GM08714 (cell line): ENCODE data around the gene DCHS2.

ENCODE experiments used
- H3K4me3 ChIP-seq: fragments of 200-500 bp; sonication (Bioruptor generic); 2 replicates; pipeline ENCODE4 v1.5.1; 2014; ENCODE audit warnings: mild to moderate bottlenecking, low read length, inconsistent platforms
- ZNF274 ChIP-seq: IDR thresholded peaks from 2 replicates; pipeline ENCODE4 v1.6.1; 2012; ENCODE audit warnings: mild to moderate bottlenecking, low read depth, low read length

Gene DCHS2

DNA sequence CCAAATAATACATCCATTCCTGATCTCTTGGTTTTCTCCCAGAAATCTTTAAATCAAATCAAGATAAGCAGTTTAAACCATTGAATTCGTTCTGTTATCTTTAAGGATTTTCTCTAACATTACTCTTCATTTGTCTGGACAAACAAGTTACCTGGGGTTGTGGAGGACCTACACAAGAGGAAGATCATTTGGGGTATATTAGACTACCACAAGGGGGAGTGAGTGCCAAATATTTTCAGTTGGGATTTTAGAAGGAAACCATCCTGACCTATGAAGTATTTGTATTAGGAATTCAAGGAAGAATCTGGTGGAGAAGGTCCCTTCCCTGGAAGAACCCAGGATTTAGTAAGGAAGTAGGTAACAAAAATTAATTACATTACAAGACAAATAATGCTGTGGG lies 12.0 kb upstream of the DCHS2 start:
- no peak for TF ChIP-seq ZNF274
- no peak overlapping the region for H3K4me3 ChIP-seq

DNA sequence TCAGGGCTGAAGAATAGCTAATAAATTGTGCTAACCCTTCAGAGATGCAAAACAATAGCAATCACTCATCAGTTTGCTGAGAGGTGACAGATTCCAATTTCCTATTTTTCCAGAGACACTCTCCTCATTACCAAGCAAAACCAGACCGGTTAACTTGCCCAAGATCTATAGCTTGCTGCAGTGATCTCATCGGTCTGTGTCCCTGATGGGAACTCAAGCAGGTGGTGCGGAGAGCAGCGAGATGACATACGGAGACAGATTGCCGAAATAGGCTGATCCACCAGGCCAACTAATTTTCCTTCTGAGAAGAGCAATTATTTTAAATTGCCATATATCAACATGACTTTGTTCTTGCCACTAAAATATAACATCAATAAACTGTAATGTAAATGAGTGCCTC lies 10.5 kb upstream of the DCHS2 start:
- H3K4me3 ChIP-seq = no peak overlapping the region
- TF ChIP-seq ZNF274 = no peak

DNA sequence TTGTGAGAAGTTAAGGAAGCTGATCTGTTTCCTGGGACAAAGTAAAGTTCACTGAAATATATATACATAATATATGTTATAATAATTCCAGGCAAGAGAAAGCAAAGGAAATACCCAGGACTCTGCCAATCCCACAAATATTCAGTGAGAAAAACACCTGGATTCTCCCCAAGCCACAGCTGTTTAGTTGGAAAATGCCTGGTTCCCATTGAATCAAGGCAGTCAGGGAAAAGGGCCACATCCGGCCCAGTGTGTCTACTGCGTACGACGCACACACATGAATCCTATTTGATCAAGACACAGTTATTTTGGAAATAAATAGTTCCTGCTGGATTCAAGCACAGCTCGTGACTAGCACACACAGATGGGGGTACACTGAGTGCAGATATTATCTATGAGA lies 6.3 kb upstream of the DCHS2 start:
- H3K4me3 ChIP-seq = no peak overlapping the region
- no peak for TF ChIP-seq ZNF274

DNA sequence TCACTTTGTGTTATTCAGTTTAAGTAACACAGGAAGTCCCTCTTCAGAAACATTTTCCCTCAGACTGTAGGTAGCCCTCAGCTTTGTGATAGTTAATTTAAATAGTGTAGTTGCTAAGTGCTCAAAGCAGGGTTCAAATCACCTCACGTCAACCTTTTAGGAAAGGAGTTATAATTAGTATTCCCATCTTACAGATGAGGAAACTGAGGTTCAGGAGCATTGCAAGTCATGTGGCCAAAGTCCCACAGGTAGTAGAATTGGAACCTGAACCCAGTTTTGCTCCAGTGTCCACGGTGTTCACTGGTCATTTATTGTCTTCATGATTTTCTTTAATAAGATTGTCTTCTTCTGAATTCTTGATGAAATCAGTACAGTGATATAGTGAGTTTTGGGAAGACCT lies 4.3 kb upstream of the DCHS2 start:
- TF ChIP-seq ZNF274 = no peak
- H3K4me3 ChIP-seq = no peak overlapping the region

DNA sequence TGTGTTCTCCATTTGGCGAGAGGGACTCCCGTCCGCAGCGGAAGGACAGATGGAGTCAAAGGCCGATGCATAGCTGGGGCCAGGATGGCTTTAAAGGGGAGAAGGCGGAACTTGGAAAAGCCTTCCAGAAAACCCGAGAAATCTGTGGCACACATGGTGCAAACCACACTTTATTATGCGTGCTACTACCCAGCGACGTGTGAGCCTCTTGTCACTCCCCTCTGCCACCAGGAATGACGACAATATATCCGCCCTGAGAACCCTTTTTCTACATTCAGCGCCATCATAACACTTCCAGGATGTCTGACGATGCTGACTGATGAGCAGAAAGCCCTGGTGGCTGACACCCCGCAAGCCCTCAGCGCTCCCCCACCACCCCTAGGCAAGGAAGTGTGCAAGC lies 689 bp upstream of the DCHS2 start:
- H3K4me3 ChIP-seq = no peak overlapping the region; the same call in 1 of the 2 replicates
- no peak for TF ChIP-seq ZNF274

DNA sequence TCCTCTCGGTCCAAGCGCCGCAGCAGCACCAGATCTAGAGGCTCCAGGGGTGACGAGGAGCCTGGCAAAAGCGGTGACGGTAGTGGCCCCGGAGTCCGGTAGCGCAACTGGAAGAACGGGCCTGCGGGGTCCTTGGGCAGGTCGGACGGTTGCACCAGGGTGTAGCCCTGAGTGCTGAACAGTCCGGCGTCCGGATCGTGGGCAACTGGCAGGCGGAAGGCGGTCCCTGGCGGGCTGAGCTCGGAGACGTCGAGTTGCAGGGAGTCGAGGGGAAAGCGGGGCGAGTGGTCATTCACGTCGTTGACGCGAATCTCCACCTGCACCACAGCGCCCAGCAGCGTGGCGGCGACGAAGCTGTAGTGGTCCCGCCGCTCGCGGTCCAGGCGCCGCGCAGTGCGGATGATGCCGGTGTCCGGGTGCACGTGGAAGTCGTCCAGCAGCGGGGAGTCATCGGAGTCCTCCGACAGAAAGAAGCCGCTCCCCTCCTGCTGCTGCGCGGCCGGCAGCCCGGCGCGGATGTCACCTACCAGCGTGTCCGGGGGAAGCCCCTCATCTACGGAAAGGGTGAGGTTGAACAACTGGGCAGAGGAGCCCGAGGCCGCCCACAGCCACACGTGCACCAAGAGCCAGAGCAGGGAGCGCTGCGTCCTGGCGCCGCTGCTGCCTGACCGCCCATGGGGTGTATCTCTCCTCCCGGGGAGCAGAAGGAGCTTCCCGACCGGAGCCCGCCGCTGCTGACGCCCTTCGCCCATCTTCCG lies 837 bp downstream of the DCHS2 start:
- peak overlapping the region; percentile 57; the same call in 1 of the 2 replicates for H3K4me3 ChIP-seq

DNA sequence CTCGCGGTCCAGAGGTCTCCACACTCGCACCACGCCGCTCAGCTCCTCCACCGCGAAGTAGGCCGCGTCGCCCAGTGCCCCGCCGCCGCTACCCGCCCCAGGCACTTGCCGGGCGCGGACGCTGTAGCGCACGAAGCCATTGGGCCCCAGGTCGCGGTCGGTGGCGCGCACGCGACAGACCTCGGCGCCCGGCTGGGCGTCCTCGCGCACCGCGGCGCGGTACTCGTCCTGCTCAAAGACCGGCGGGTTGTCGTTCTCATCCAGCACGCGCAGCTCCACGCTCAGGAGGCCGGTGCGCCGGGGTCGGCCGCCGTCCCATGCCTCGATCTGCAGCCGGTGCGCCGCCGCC lies 1.4 kb downstream of the DCHS2 start:
- TF ChIP-seq ZNF274 = no peak
- peak overlapping the region; percentile 57; the same call in 1 of the 2 replicates for H3K4me3 ChIP-seq

More for the DNA sequence above, 837 bp downstream of the DCHS2 start:
- no peak for TF ChIP-seq ZNF274

DNA sequence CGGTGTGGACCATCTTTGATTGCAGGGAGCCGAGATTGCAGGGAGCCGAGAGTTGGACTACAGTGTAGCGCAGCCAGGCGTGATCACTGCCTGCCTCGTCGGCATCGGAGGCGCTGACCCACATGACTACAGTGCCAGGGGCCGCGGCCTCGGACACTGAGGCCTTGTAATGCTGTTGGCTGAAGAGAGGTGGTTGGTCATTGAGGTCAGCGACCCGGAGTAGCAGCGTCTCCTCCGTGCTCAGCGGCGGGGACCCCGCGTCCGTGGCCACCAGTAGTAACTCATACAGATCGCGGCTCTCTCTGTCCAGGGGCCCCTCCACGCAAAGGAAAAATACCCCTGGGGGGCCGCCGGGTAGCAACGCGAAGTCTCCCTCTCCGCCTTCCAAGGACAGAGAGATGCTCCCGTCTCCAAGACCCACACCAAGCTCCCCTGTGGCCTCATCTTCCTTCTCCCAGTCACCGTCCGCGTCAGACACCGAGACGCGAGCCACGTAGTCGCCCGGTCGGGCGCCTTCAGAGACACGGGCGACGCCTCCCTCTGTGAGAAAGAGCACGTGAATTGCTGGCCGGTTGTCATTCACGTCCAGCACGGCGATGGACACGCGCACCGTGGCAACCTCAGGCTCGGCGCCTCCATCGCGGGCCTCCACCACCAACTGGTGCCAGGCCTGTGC lies 1.9 kb downstream of the DCHS2 start:
- no peak overlapping the region for H3K4me3 ChIP-seq
- TF ChIP-seq ZNF274 = no peak

DNA sequence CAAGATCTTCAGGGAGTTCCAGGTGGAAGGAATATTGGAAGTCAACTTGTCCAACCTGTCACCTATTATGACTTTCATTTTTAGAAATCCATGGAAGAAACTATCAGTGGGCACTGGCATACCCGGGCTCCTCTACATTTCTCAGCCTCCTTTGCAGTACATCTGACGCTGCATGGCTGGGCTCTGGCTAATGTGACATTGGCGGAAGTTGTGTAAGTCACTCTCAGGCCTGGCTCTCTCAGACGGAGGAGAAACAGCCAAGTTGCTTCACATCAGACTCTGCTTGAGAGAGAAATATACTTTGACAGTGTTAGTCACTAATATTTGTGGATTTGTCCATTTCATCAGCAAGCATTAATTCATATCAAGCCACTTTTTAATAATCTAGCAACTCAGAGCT lies 4.5 kb downstream of the DCHS2 start:
- no peak for TF ChIP-seq ZNF274
- H3K4me3 ChIP-seq = no peak overlapping the region

DNA sequence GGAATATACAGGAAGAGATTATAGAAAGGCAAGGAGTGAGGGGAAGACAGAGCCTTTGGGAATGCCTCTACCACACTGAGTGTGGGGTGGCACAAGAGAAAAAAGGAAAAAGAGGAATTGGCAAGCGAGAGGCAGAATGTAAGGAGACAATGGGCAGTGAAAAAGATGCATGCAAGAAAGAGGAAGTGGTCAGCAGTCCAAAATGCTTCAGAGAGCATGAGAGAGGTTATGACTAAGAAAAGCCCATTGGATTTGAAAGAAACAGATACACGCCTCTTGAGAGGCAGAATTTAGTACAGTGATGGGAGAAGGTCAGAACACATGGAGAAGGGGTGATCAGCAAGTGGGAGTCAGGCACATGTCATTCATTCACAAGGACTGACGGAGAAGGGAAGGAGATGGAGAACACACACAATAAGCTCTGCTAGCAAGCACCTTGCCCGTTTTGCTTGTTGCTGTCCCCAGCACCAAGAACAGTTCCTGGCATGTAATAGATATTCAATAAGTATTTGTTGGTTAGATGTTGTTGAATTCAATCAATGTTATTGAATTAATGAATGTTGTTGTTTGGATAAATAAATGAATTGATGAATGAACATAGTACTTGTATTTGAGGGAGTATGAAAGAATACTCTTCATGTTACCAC lies 6.3 kb downstream of the DCHS2 start:
- no peak overlapping the region for H3K4me3 ChIP-seq
- no peak for TF ChIP-seq ZNF274

DNA sequence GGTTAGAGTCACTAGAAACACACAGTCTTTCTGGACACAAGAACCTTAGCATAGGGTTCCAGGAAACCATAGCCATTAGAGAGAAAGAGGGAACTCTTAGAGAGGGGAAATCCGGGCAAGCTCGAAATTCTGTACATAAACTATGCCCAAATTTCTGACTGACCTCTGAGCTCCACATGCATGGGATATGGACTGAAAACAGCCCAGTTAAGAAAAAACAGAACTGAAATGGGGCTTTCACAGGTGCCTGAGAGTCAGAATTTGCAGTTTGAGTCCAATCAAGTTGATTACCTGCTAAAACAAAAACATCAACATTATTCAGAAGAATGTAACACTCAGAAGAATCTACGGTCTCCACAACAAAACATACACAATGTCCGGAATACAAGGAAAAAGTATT lies 13.1 kb downstream of the DCHS2 start:
- TF ChIP-seq ZNF274 = no peak
- H3K4me3 ChIP-seq = no peak overlapping the region

DNA sequence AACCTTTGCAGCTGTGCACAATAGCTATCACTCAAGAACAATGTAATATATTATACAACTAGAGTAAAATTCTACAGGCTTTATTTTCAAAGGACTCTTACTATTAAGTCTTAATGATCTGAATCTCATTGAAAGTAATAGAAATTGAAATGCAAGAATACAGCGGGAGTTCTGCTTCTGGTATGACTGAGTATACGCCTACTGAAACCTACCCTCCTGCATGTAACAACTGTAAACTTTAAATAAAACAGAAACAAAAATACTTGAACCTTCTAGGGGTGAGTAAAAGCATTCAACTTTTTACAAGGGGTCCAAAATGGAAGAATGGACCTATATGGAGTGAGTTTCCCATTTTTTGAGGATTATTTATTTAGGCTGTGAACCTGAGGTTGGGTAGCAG lies 13.5 kb downstream of the DCHS2 start:
- TF ChIP-seq ZNF274 = no peak
- no peak overlapping the region for H3K4me3 ChIP-seq

DNA sequence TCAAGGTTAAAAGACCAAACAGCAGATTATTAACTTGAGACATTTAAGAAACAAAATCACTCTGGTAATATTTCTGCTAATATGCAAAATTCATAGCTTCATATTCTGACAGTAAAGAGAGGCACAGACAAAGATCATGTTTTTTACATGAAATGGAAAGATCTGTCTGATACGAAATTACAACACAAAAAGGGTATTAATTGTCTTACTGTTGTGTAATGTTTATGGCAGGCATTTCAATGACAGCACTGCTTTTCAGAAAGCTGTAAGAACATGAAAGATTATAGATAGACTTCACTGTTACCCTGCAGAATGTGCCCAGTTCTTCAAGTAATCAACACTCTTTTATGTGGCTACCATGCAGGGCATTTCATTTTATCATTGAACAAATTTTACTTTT lies 15.4 kb downstream of the DCHS2 start:
- no peak overlapping the region for H3K4me3 ChIP-seq
- TF ChIP-seq ZNF274 = no peak

DNA sequence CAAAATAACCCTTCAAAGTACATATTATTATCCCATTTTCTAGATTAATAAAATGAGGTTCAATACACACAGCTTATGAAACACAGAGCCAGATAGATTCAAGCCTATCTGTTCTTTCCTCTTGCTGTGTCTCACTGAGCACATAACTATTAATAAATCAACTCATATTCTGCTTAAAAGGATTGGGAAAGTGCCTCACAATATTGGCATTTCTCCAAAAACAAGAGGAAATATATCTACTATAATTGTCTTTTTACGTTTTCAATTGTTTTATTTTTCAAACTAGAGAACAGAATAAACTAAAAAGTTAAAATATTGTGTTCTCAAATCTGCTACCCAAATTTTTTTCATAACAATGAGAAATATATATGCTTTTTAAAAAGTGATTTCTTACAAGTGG lies 15.8 kb downstream of the DCHS2 start:
- TF ChIP-seq ZNF274 = no peak

DNA sequence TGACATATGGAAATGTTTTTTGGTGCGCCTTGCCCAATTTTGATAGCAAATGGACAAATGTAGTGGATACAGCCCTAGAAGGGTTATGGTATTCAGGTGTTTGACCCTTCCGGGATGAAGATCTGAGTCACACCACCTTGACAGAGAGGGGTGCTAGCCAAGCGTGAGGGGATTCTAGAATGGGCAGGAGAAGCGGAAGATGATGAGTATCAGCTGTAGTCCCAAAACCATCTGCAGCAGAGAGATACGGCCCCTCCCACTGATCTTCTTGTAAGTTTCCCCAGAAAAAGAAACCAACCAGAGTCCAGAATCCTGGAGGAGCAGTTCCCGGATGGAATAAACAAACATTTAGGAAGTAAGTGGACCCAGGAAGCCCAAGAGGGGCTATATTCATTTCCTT lies 18.1 kb downstream of the DCHS2 start:
- no peak overlapping the region for H3K4me3 ChIP-seq

More for the DNA sequence above, 15.8 kb downstream of the DCHS2 start:
- no peak overlapping the region for H3K4me3 ChIP-seq

More for the DNA sequence above, 18.1 kb downstream of the DCHS2 start:
- TF ChIP-seq ZNF274 = no peak
